ENCODE data around the gene VWA2.
A peak's percentile ranks its signal among the peaks of the same experiment; 100 is the strongest.

The VWA2 gene

GRCh38 chr10:114335614-114336013 is 96.6 kb downstream of the VWA2 start:
- intact Hi-C loops (cut with DNase I) = no loop called here
- no peak for DNase-seq

- intact Hi-C loops (cut with DNase I) = no loop called here
- no peak for DNase-seq
These were observed 97.9 kb downstream of the VWA2 start for GRCh38 chr10:114336823-114337509.

GRCh38 chr10:114337510-114338462 is 98.7 kb downstream of the VWA2 start:
- peak in 1 of 10 donors; percentile 35 for DNase-seq
- intact Hi-C loops (cut with DNase I) = no loop called here

GRCh38 chr10:114340816-114341215 is 101.8 kb downstream of the VWA2 start:
- DNase-seq = no peak
- intact Hi-C loops (cut with DNase I) = no loop called here

Data from posterior cingulate gyrus (tissue), 11 donors.